H1 (cell line): ENCODE results near the gene LAIR2. TPM values are rescaled to one million over a fixed set of nuclear protein-coding genes. Genes with fewer than 3 reads are reported as not detected.

Experiments
- polyA plus RNA-seq, 7 experiments: library from polyadenylated mRNA; depleted of rRNA in 3 of 7; stranded (reverse) in 5 of 7; unstranded in 2 of 7; fragments of >200 nt in 5 of 7; fragments of 200-250 nt in 2 of 7; gene quantifications; 1 replicate in 5 of 7; 2 replicates in 1 of 7; 4 replicates in 1 of 7; pipeline versions ENCODE4 v1.2.1 to v1.2.3, GENCODE V29; 2011 to 2013; ENCODE audit warnings: missing spikeins in 2 of 7, mixed read lengths in 2 of 7
- small RNA-seq: library from polyadenylated mRNA; stranded (forward); fragments of <200 nt; extraction: miRNeasy Mini kit (QIAGEN cat#:217004); gene quantifications from one replicate; pipeline ENCODE3, GENCODE V24; 2013; ENCODE audit not compliant: insufficient read depth
- total RNA-seq: library from RNA; stranded (reverse); fragmentation: NEBNext Ultra II Directional; extraction: Animal tissue kit (Norgen Biotek cat#: 25700); gene quantifications from 2 replicates; pipeline ENCODE4 v1.2.1, GENCODE V29; 2021

Gene LAIR2
- total and polyA plus RNA-seq, 2 of the 8 experiments (the other 6 are each of a cell fraction or from before 2014, with no cell fraction given) = not detected

Small RNA genes within 50 kb of the gene (small RNA-seq; reads per million reads assigned to genes)
- not detected for gene AC245036.2

Other genes with a start within 250 kb of the LAIR2 start
- not detected in 2 replicates for gene LILRB5, start 245.6 kb upstream of the LAIR2 start, total RNA-seq
- 0.05 and 0.06 TPM in 2 replicates for gene LILRB5, start 245.6 kb upstream of the LAIR2 start, polyA plus RNA-seq (2011; rRNA removed)
- not detected in 2 replicates for gene LILRB2, start 221.7 kb upstream of the LAIR2 start, total RNA-seq
- gene LILRB2, start 221.7 kb upstream of the LAIR2 start, polyA plus RNA-seq (2011; rRNA removed) = not detected in 2 replicates
- not detected in 2 replicates for gene LILRA5, start 189.7 kb upstream of the LAIR2 start, total RNA-seq
- not detected in 2 replicates for gene LILRA5, start 189.7 kb upstream of the LAIR2 start, polyA plus RNA-seq (2011; rRNA removed)
- not detected in 2 replicates for gene LILRA4, start 163.7 kb upstream of the LAIR2 start, total RNA-seq
- gene LILRA4, start 163.7 kb upstream of the LAIR2 start, polyA plus RNA-seq (2011; rRNA removed) = not detected in 2 replicates
- gene LAIR1, start 137.9 kb upstream of the LAIR2 start, total RNA-seq = not detected in 2 replicates
- 0.13 and 0.18 TPM in 2 replicates for gene LAIR1, start 137.9 kb upstream of the LAIR2 start, polyA plus RNA-seq (2011; rRNA removed)
- gene TTYH1, start 87.4 kb upstream of the LAIR2 start, total RNA-seq = 24.3 and 26.7 TPM in 2 replicates
- 46.5 and 92.1 TPM in 2 replicates for gene TTYH1, start 87.4 kb upstream of the LAIR2 start, polyA plus RNA-seq (2011; rRNA removed)
- 108 TPM in 2 replicates for gene LENG8, start 53.6 kb upstream of the LAIR2 start, total RNA-seq
- gene LENG8, start 53.6 kb upstream of the LAIR2 start, polyA plus RNA-seq (2011; rRNA removed) = 62.2 and 113 TPM in 2 replicates
- 3.9 and 4.0 TPM in 2 replicates for gene LENG9, start 39.1 kb upstream of the LAIR2 start, total RNA-seq
- gene LENG9, start 39.1 kb upstream of the LAIR2 start, polyA plus RNA-seq (2011; rRNA removed) = 1.6 and 2.6 TPM in 2 replicates
- gene CDC42EP5, start 29.5 kb upstream of the LAIR2 start, total RNA-seq = 2.1 and 4.8 TPM in 2 replicates
- 1.8 and 4.2 TPM in 2 replicates for gene CDC42EP5, start 29.5 kb upstream of the LAIR2 start, polyA plus RNA-seq (2011; rRNA removed)
- gene LILRA2, start 71.0 kb downstream of the LAIR2 start, total RNA-seq = not detected in 2 replicates
- not detected in 2 replicates for gene LILRA2, start 71.0 kb downstream of the LAIR2 start, polyA plus RNA-seq (2011; rRNA removed)
- gene LILRA1, start 90.8 kb downstream of the LAIR2 start, total RNA-seq = not detected in 2 replicates
- gene LILRA1, start 90.8 kb downstream of the LAIR2 start, polyA plus RNA-seq (2011; rRNA removed) = not detected in 2 replicates
- gene LILRB1, start 127.7 kb downstream of the LAIR2 start, total RNA-seq = not detected in 2 replicates
- not detected in 2 replicates for gene LILRB1, start 127.7 kb downstream of the LAIR2 start, polyA plus RNA-seq (2011; rRNA removed)
- not detected in 2 replicates for gene LILRB4, start 160.2 kb downstream of the LAIR2 start, total RNA-seq
- gene LILRB4, start 160.2 kb downstream of the LAIR2 start, polyA plus RNA-seq (2011; rRNA removed) = not detected in 2 replicates
- gene KIR3DL3, start 221.6 kb downstream of the LAIR2 start, total RNA-seq = not detected in 2 replicates
- gene KIR3DL3, start 221.6 kb downstream of the LAIR2 start, polyA plus RNA-seq (2011; rRNA removed) = not detected in 2 replicates
- gene KIR2DL3, start 235.7 kb downstream of the LAIR2 start, total RNA-seq = not detected in 2 replicates
- gene KIR2DL3, start 235.7 kb downstream of the LAIR2 start, polyA plus RNA-seq (2011; rRNA removed) = not detected in 2 replicates